Measurements from ENCODE around the gene FIBCD1. TPM values are rescaled to one million over a fixed set of nuclear protein-coding genes. Genes with fewer than 3 reads are reported as not detected.

The FIBCD1 gene
- total RNA-seq, 4 donors from 2014 or later = 1.4 to 1.7 TPM; not detected in 2

DNA sequence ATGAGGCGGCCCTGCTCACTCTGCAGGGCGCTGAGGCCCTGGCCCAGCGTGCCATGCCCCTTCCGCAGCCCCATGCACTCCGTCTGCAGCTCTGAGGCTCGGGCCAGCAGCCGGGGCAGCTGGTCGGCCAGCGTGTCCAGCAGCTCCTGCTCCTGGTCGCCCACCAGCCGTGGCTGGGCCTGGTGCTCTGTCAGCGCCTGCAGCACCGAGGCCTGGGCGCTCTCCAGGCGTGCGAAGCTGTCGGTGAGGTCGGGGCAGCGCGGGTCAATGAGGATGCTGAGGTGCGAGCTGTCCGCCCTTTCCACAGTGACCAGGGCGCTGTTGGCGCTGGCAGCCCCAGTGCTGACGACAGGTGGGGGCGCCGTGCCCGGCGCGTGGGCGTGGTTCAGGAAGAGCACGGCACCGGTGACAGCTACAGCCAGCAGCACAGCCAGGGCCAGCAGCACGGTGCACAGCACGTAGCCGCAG lies 9.4 kb downstream of the FIBCD1 start:
- TF ChIP-seq POLR2A (IDR thresholded peaks at IDR 0.05) = no peak
- TF ChIP-seq, protein P1, sequence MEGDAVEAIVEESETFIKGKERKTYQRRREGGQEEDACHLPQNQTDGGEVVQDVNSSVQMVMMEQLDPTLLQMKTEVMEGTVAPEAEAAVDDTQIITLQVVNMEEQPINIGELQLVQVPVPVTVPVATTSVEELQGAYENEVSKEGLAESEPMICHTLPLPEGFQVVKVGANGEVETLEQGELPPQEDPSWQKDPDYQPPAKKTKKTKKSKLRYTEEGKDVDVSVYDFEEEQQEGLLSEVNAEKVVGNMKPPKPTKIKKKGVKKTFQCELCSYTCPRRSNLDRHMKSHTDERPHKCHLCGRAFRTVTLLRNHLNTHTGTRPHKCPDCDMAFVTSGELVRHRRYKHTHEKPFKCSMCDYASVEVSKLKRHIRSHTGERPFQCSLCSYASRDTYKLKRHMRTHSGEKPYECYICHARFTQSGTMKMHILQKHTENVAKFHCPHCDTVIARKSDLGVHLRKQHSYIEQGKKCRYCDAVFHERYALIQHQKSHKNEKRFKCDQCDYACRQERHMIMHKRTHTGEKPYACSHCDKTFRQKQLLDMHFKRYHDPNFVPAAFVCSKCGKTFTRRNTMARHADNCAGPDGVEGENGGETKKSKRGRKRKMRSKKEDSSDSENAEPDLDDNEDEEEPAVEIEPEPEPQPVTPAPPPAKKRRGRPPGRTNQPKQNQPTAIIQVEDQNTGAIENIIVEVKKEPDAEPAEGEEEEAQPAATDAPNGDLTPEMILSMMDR (IDR thresholded peaks at IDR 0.05) = no peak
- TF ChIP-seq EP300 (IDR thresholded peaks at IDR 0.05) = no peak
- no peak for TF ChIP-seq POLR2AphosphoS5 (IDR thresholded peaks at IDR 0.05)
- Histone ChIP-seq H3K4me3 (no peak overlapping the region), H3K27me3 (peaks cover 24% of the 10 kb centered on the region), H3K36me3 (no peaks in the 10 kb centered on the region), H3K9me3 (no peaks in the 10 kb centered on the region), H3K4me1 (peaks cover 0 to 50% (median 6%) of the 10 kb centered on the region in 3 donors), H3K27ac (no peak overlapping the region)
- no CpG with 5 or more reads among the region's 36 CpGs for WGBS, 2 donors (ENCODE audit: low coverage in 1 of 2)
- no peak for ATAC-seq

DNA sequence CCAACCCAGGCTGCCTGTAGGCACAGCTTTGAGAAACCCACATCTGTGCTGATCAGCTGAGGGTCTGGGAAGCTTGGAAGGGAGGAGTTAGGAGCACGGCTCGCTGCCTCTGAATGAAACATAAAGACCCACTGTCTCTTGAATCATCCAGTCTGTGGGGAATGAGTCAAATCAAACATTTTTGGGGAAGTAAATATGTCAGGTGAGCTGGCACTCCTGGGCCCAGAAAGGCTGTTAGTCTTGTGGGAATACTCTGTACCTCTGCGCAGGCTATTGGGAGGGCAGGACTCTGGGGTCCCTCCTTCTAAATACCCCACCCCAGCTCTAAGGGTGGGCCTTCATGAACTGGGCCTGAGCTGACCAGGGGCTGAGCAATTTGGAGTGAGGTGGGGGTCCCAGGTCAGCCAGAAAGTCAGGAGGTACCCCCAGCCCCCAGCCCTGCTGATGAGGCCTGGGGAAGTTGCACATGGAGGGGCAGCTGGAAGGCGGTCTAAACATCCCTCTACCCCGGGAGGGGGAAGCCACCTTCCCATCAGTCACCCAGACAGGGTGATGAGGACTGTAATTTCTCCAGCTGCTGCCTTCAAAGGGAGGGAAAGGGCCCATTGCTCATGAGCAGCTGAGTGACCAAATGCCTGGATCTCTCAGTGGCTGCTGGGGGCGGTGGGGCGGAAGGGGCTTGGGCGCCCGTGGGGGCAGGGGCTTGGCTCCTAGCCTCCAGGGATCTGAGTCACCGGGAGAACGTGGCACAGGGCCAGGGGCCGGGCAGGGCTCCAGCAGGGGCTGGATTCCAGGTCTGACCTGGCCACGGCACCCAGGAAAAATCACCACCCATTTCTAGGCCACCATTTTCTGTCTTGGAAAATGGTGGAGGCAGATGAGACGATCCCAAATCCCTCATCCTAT lies 10.8 kb downstream of the FIBCD1 start:
- ATAC-seq = no peak
- peaks cover 0 to 38% (median 6%) of the 10 kb centered on the region in 3 donors for H3K4me1 ChIP-seq
- H3K27ac ChIP-seq = no peak overlapping the region
- H3K27me3 ChIP-seq = peaks cover 23% of the 10 kb centered on the region
- H3K4me3 ChIP-seq = no peak overlapping the region
- WGBS, 2 donors (ENCODE audit: low coverage in 1 of 2) = 30% methylated on average over 2 of the region's 14 CpGs; no CpG with 5 or more reads in 1 of the 2 donors
- H3K9me3 ChIP-seq = no peaks in the 10 kb centered on the region
- TF ChIP-seq EP300 (IDR thresholded peaks at IDR 0.05) (no peak), POLR2A (IDR thresholded peaks at IDR 0.05) (no peak), POLR2AphosphoS5 (IDR thresholded peaks at IDR 0.05) (no peak)
- TF ChIP-seq, protein P1 (IDR thresholded peaks at IDR 0.05) = no peak
- H3K36me3 ChIP-seq = no peaks in the 10 kb centered on the region

DNA sequence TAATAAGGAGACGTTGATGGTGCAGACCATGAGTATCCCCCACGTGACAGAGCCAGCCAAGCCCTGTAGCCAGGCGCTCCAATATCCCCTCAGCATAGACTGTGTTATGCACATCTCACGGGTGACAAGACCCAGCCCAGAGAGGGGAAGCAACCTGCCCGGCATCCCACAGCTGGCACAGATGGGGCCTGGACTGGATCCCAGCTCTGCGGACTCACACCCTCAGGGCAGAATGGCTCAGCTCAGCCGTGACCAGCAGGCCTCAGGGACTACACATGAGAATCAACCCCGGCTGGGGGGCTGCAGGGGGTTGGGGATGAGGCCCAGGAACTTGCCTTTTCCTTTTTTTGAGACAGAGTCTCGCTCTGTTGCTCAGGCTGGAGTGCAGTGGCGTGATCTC lies 11.7 kb downstream of the FIBCD1 start:
- H3K27ac ChIP-seq = no peak overlapping the region
- no peak overlapping the region for H3K4me3 ChIP-seq
- H3K27me3 ChIP-seq = peaks cover 18% of the 10 kb centered on the region
- no peaks in the 10 kb centered on the region for H3K9me3 ChIP-seq
- H3K36me3 ChIP-seq = no peaks in the 10 kb centered on the region
- TF ChIP-seq POLR2A (IDR thresholded peaks at IDR 0.05) = no peak
- TF ChIP-seq EP300 (IDR thresholded peaks at IDR 0.05) = no peak
- TF ChIP-seq POLR2AphosphoS5 (IDR thresholded peaks at IDR 0.05) = no peak
- TF ChIP-seq, protein P1 (IDR thresholded peaks at IDR 0.05) = no peak
- H3K4me1 ChIP-seq = peaks cover 0 to 29% (median 6%) of the 10 kb centered on the region in 3 donors
- no peak for ATAC-seq
- WGBS, 2 donors (ENCODE audit: low coverage in 1 of 2) = 92% methylated on average over 4 of the region's 10 CpGs; no CpG with 5 or more reads in 1 of the 2 donors

DNA sequence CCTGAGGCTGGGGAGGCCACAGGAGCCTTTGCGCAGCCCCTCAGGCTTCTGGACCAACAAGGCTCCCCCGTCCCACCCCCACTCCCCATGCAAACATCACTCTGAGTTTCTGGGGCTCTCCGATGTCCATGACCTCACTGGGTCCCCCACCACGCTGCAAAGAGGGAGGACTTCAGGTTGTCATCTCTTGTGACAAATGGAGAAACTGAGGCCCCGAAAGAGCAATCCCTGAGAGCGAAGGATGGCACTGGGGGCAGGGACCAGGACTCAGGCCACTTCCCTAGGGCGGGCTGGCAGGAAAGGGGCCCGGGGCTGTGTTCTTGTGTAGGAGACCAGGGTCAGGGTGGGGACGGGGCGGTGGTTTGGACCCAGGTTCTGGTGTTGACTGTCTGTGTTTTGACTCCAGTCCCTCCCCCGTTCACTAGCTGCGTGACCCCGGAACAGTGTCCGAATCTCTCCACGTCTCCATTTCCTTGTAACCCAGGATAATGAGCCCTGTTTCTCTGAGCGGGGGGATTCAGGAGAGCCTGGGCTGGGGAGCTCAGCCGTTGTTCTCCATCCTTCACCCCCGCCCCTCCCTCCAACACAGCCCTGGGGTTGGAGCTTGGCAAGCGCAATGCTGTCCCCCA lies 13.9 kb downstream of the FIBCD1 start:
- no peak for ATAC-seq
- Histone ChIP-seq H3K9me3 (no peaks in the 10 kb centered on the region), H3K4me3 (no peak overlapping the region), H3K27me3 (peaks cover 21% of the 10 kb centered on the region), H3K36me3 (no peaks in the 10 kb centered on the region), H3K27ac (no peak overlapping the region), H3K4me1 (peaks cover 0 to 19% (median 6%) of the 10 kb centered on the region in 3 donors)
- 90 to 100% methylated on average over 1 to 8 of the region's 19 CpGs for WGBS, 2 donors (ENCODE audit: low coverage in 1 of 2)
- TF ChIP-seq POLR2A (IDR thresholded peaks at IDR 0.05) = no peak
- no peak for TF ChIP-seq EP300 (IDR thresholded peaks at IDR 0.05)
- TF ChIP-seq POLR2AphosphoS5 (IDR thresholded peaks at IDR 0.05) = no peak
- TF ChIP-seq, protein P1 (IDR thresholded peaks at IDR 0.05) = no peak
